ENCODE results near the gene PIK3R5.

The PIK3R5 gene

GRCh38 chr17:8957721-8958120 lies 7.8 kb downstream of the PIK3R5 start:
- Histone ChIP-seq H3K9me2 (replicated peaks; ENCODE audit: control insufficient read depth, low read length) (no peaks in the 10 kb centered on the region), H3K4me1 (ENCODE audit: control insufficient read depth, low read length) (0 out of 2 replicates have a peak, but pooled peaks cover 2% of the 10 kb centered on the region), H3K36me3 (ENCODE audit: control insufficient read depth, low read length) (no peaks in the 10 kb centered on the region), H3K4me2 (ENCODE audit: low read length) (no peak overlapping the region), H3K27ac (ENCODE audit: low read depth, low read length) (no peak overlapping the region), H3F3A (ENCODE audit: control insufficient read depth, insufficient read depth) (no peaks in the 10 kb centered on the region), H3K79me2 (ENCODE audit: control insufficient read depth, low read length) (no peaks in the 10 kb centered on the region), H3K9me3 (ENCODE audit: control insufficient read depth, insufficient read depth, low read length) (no peaks in the 10 kb centered on the region), H3K4me3 (ENCODE audit: low read length) (no peak overlapping the region), H3K27me3 (ENCODE audit: control insufficient read depth, low read length) (peaks cover 35% of the 10 kb centered on the region), H4K20me1 (ENCODE audit: control insufficient read depth, insufficient read depth, low read depth, low read length) (no peaks in the 10 kb centered on the region)
- TF ChIP-seq CTCF (IDR thresholded peaks at IDR 0.05; ENCODE audit: low read depth, low read length, poor library complexity, severe bottlenecking) (no peak), EZH2phosphoT487 (IDR thresholded peaks at IDR 0.05; ENCODE audit: borderline replicate concordance, low read length) (no peak)

- H4K20me1 ChIP-seq (ENCODE audit: control insufficient read depth, insufficient read depth, low read depth, low read length): no peaks in the 10 kb centered on the region
- no peaks in the 10 kb centered on the region for H3K36me3 ChIP-seq (ENCODE audit: control insufficient read depth, low read length)
- no peak overlapping the region for H3K4me2 ChIP-seq (ENCODE audit: low read length)
- H3K4me1 ChIP-seq (ENCODE audit: control insufficient read depth, low read length): 0 out of 2 replicates have a peak, but pooled peaks cover 2% of the 10 kb centered on the region
- H3K79me2 ChIP-seq (ENCODE audit: control insufficient read depth, low read length): no peaks in the 10 kb centered on the region
- H3F3A ChIP-seq (ENCODE audit: control insufficient read depth, insufficient read depth): no peaks in the 10 kb centered on the region
- peaks cover 38% of the 10 kb centered on the region for H3K27me3 ChIP-seq (ENCODE audit: control insufficient read depth, low read length)
- no peak overlapping the region for H3K27ac ChIP-seq (ENCODE audit: low read depth, low read length)
- H3K4me3 ChIP-seq (ENCODE audit: low read length): no peak overlapping the region
- TF ChIP-seq EZH2phosphoT487 (IDR thresholded peaks at IDR 0.05; ENCODE audit: borderline replicate concordance, low read length): no peak
- no peak for TF ChIP-seq CTCF (IDR thresholded peaks at IDR 0.05; ENCODE audit: low read depth, low read length, poor library complexity, severe bottlenecking)
- H3K9me2 ChIP-seq (replicated peaks; ENCODE audit: control insufficient read depth, low read length): no peaks in the 10 kb centered on the region
- no peaks in the 10 kb centered on the region for H3K9me3 ChIP-seq (ENCODE audit: control insufficient read depth, insufficient read depth, low read length)
Observed at GRCh38 chr17:8956465-8956902, 9.0 kb downstream of the PIK3R5 start.

- H3K9me2 ChIP-seq (replicated peaks; ENCODE audit: control insufficient read depth, low read length): no peaks in the 10 kb centered on the region
- H3K27ac ChIP-seq (ENCODE audit: low read depth, low read length): no peak overlapping the region
- H4K20me1 ChIP-seq (ENCODE audit: control insufficient read depth, insufficient read depth, low read depth, low read length): no peaks in the 10 kb centered on the region
- no peak overlapping the region for H3K4me3 ChIP-seq (ENCODE audit: low read length)
- no peaks in the 10 kb centered on the region for H3K9me3 ChIP-seq (ENCODE audit: control insufficient read depth, insufficient read depth, low read length)
- TF ChIP-seq CTCF (IDR thresholded peaks at IDR 0.05; ENCODE audit: low read depth, low read length, poor library complexity, severe bottlenecking) (no peak), EZH2phosphoT487 (IDR thresholded peaks at IDR 0.05; ENCODE audit: borderline replicate concordance, low read length) (no peak)
- H3K79me2 ChIP-seq (ENCODE audit: control insufficient read depth, low read length): no peaks in the 10 kb centered on the region
- H3K27me3 ChIP-seq (ENCODE audit: control insufficient read depth, low read length): peaks cover 38% of the 10 kb centered on the region
- H3K36me3 ChIP-seq (ENCODE audit: control insufficient read depth, low read length): no peaks in the 10 kb centered on the region
- no peak overlapping the region for H3K4me2 ChIP-seq (ENCODE audit: low read length)
- H3F3A ChIP-seq (ENCODE audit: control insufficient read depth, insufficient read depth): no peaks in the 10 kb centered on the region
- H3K4me1 ChIP-seq (ENCODE audit: control insufficient read depth, low read length): 0 out of 2 replicates have a peak, but pooled peaks cover 2% of the 10 kb centered on the region
Observed at GRCh38 chr17:8955021-8955959, 10.2 kb downstream of the PIK3R5 start.

All from DOHH2 (cell line).